Right renal cortex interstitium (tissue), 3 donors: ENCODE measurements around the gene ALK. TPM values are rescaled to one million over a fixed set of nuclear protein-coding genes. Genes with fewer than 3 reads are reported as not detected.

Experiments used
- DNase-seq, 3 donors: peaks; one replicate each; pipeline ENCODE4 v3.0.0-alpha.2; 2013; ENCODE audit warnings: low read depth in 3 of 3, low spot score in 2 of 3
- polyA plus RNA-seq, 3 donors: library from polyadenylated mRNA; unstranded; fragments of 120-200 nt; gene quantifications; one replicate each; pipeline ENCODE4 v1.2.1, GENCODE V29; 2013; ENCODE audit not compliant: insufficient read length in 3 of 3

Gene ALK
- polyA plus RNA-seq, 3 donors: 0.29 to 0.31 (median 0.29) TPM

DNA sequence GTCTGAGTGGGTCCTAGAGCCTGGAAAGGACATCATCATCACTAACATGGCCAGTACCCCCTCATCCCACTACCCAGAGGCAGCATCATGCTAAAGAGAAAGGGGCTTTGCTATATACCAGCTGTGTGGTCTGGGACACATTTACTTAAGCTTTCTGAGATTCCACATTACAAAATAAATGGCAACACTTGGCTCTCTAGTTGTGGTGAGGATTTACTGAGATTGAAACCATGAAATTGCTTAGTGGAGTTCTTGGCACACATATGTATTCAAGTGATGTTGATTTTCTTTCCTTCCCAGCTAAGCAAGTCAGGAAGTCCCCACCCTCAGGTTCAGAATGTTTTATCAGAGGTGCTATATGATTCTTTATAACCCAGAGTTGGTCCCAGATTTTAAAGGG lies 444.2 kb downstream of the ALK start:
- DNase-seq: no peak

GRCh38 chr2:29475499-29475898 lies 445.9 kb downstream of the ALK start:
- no peak for DNase-seq

DNA sequence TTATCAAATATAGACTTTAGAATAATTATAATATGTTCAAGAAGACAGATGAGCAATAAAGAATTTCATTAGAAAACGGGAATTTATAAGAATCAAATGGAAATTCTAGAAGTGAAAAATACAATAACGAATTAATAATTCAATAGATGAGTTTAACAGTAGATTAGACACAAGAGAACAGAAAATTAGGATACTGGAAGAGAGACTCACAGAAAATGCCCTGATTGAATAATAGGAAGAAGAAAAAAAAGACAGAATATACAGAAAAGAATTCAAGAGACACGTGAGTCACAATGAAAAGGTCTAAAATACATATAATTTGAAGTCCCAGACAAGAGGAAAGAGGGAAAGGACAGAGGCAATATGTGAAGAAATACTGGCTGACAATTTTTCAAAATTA lies 451.4 kb downstream of the ALK start:
- no peak for DNase-seq

DNA sequence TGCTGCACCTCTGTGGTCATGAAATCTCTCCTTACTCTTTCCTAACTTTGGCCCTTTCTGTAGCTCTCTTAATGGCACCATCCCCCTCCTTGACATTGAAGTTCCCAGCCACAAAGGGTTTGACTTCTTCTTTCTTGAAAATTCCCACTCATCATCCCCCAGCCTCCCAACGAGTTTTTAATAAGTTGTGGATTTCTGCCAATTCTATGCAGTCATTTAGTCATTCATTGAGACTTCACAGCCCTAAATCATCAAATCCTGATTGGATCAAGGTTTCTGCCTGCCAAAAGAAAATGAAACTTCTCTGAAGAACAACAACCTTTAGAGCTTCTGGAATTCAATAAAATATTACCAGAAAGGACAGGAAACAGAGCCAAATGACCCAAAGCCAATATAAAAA lies 451.9 kb downstream of the ALK start:
- DNase-seq: no peak

GRCh38 chr2:29463181-29463900 lies 458.0 kb downstream of the ALK start:
- DNase-seq: no peak

GRCh38 chr2:29462293-29462692 lies 459.1 kb downstream of the ALK start:
- DNase-seq: no peak

- no peak for DNase-seq
Observed at GRCh38 chr2:29460190-29460589, 461.2 kb downstream of the ALK start.

DNA sequence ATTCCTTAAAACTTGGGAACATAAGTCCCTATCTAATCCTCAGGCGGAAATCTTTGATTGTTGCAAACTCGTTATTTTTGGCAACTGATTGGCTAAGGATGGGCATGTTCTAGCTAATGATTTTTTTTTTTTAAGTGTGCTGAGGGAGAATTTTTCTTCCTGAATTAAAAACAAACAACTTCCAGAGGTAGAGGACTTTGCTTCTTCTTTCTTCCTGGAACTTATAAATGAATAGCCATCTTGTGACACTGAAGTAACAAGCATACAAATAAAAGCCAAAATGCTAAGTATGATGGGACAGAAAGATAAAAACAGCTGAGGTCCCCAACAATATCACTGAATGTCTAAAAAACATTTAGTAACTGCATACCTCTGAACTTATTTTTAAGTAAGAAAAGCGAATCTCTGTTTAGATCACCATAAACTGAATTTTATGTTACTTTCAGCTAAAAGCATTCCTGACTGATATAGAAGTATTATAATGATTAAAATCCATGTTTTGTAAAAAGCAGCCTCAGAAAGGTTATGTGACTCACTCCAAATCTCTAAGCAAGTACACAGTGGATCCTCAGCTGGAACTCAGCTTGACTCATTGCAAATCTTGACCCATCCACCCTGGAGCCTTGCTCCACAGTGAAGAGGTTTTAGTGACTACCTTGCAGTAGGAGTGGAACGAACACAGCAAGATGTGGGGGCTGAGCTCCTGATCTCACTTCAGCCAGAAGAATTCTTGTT lies 461.8 kb downstream of the ALK start:
- no peak for DNase-seq

DNA sequence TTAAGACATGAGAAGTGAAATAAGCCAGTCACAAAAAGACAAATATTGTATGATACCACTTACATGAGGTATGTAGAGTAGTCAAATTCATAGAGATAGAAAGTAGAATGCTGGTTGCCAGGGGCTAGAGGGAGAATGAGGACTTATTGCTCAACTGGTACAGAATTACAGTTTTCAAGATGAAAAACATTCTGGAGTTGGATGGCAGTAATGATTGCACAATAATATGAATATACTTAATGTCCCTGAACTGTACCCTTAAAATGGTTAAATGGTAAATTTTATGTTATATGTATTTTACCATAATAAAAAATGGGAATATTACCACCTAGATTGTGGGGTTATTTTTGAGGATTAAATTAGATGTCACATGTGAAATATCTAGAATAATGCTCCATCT lies 465.0 kb downstream of the ALK start:
- no peak for DNase-seq

DNA sequence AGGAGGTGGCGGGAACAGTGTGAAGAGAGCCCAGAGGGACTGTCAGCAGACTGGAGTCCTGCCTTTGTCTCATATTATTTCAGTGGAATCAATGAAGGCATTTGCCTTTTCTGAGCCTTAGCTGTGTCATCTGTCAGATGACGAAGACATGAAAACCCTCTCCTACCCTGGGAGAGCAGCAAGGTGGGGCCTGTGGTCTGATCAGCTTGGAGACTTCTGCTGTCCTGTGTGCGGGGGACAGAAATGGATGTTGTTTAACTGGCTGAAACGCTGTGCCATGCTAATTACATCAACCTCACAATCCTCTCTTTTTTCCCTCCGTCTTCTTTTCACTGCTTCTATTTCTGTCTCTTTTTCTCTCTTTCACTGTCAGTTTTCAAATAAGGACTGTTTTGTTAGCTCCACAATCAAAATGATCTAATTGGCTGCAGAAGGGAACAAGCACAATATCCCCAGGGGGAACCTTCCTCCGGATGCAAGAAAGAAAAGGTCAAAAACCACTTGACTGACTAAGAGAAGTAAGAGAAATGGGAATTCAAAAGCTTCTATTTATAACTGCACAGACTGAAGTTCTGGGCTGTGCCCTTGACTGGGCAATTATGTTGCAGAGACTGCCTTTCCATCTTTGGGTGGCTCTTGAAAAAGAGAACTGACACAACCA lies 466.1 kb downstream of the ALK start:
- DNase-seq: no peak

DNA sequence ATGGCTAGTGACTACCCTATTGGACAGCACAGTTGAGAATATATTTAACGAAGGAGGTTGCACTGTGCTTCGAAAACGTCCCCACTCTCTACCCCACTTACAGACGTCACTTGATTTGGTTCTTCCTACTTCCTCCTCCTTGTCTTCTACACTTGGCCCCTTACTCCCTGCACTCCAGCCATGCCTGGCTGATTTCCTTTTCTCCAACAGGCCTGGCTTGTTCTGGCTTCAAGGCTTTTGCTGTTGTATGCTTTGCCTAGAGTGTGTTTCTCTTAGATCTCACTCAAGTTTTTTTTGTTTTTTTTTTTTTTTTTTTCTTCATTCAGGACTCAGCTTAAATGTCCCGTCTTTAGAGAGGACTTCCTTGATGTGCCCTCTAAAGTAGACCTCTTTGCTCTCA lies 469.4 kb downstream of the ALK start:
- no peak for DNase-seq

GRCh38 chr2:29450596-29451222 lies 470.7 kb downstream of the ALK start:
- DNase-seq: no peak

GRCh38 chr2:29449499-29449898 lies 471.9 kb downstream of the ALK start:
- no peak for DNase-seq

- DNase-seq: no peak
Observed at GRCh38 chr2:29448096-29448688, 473.2 kb downstream of the ALK start.

- no peak for DNase-seq
Observed at GRCh38 chr2:29447513-29447912, 473.9 kb downstream of the ALK start.

- no peak for DNase-seq
Observed at GRCh38 chr2:29446847-29447246, 474.5 kb downstream of the ALK start.

- no peak for DNase-seq
Observed at GRCh38 chr2:29444150-29444549, 477.2 kb downstream of the ALK start.

DNA sequence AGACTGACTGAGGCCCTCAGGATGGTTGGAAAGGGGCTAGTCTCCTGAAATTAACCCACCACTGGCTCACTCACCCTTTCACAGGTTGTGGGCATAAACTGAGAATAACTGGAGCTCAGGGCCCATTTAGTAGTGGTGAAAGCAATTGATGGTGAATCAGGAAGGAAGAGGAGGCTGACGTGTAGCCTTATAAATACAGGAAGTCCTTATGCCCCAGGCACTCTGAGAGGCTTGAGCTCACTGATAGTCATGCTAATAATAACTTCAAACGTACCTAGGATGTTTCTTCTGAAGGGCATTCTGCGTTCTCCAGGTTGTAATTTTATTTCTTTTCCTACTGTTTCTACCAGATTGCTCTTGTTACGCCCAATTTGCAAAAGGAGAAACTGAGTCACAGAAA lies 477.8 kb downstream of the ALK start:
- no peak for DNase-seq

- DNase-seq: no peak
Observed at GRCh38 chr2:29443151-29443550, 478.2 kb downstream of the ALK start.

DNA sequence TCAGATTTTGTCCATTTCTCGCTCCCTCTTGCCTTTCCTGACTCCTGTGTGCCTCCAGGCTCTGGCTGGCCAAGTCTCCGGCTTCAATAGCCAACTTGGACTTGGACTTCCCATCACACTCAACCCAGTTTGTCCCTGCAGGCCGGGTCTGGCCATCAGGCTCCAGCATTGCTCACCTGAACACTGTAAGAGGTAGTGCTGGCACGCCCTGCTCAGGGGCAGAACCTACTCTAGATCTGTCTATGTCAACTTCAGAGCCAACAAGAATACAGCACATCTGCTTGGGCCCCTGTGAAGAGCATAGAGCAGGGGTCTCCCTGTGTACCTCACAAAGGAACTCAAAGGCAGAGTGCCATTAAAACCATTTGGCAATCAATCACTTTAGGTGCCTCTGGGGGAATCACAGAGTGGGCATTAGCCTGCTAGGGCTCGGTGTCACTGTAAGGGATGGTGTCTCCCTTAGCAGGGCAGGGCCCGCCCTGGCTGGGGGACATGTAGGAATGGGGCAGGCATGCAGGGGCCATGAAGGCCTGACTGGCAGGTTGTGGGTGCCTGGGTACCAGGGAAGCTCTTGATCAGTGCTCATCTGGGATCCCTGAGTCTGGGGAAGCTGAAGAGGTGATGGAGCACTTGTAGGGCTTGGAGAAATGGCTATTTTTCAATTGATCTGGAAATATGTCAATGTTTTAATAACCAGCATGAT lies 480.3 kb downstream of the ALK start:
- no peak for DNase-seq
